ENCODE results near the gene CHD3.

CHD3 gene

DNA sequence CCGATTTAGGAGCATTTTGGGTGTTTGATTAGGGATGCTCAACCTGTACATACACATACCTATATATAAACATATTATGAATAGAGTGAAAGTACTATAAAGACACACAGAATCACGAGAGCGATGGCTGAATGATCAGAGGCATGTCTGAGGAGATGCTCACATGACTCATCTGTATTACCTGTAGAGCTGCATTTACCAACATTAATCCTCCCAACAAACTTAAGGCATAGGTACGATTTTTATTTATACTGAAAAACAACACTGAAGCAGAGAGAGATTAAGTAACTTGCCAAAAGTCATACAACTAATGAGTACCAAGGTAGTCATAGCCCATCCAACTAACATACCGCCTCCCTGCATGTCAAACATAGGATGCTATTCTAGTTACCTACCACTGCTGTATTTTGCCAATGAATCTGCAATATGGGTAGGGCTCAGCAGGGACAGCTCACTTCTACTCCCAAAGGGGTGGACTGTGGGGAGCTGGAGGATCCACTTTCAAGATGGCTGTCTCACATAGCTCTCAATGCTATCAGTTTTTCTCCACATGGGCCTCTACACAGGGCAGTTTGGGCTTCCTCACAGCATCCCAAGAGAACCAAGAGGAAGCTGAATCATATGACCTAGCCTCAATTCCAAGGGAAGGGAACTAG, 23.5 kb upstream of the CHD3 start:
- H3K4me3 ChIP-seq (ENCODE audit: low read depth, low read length): no peak overlapping the region

- H3K4me3 ChIP-seq (ENCODE audit: low read depth, low read length): no peak overlapping the region
These were observed 20.7 kb upstream of the CHD3 start for GRCh38 chr17:7867881-7868329.

DNA sequence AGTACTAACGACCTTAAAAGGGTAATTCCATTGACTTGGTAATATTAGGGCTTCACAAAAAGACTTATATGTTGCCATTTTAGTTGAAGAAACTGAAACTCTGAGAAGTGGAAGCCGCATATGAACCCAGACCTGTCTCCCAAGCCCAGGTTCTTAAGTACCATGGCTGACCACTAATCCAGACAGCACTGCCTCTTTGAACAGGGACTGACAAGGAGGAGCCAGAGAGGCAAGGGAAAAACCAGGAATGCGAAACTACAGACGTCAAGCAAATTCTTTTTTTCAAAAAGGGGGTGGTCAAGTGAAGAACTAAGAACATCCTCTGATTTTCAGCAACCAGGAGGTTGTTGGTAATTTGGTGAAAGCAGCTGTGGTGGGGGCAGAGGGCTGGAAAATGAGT, 15.5 kb upstream of the CHD3 start:
- no peak overlapping the region for H3K4me3 ChIP-seq (ENCODE audit: low read depth, low read length)

DNA sequence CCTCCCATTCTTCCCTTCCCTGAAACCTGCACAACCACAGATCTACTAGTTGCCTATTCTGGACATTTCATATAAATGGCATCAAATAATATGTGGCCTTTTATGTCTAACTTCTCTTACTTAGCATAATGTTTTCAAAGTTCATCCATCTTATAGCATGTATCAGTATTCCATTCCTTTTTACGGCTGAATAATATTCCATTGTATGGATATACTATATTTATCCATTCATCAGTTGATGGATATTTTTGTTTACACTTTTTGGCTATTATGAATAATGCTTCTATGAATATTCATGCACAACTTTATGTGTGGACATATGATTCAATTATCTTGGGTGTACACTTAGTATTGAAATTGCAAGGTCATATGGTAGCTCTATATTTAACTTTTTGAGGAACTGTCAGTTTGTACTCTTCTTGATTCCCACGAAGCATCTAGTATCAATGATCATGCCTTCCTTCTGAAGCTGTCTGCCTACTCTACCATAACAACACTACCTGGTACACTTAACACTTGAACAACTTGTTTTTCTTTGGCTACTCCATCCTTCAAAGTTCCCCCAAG, 12.7 kb upstream of the CHD3 start:
- no peak overlapping the region for H3K4me3 ChIP-seq (ENCODE audit: low read depth, low read length)

DNA sequence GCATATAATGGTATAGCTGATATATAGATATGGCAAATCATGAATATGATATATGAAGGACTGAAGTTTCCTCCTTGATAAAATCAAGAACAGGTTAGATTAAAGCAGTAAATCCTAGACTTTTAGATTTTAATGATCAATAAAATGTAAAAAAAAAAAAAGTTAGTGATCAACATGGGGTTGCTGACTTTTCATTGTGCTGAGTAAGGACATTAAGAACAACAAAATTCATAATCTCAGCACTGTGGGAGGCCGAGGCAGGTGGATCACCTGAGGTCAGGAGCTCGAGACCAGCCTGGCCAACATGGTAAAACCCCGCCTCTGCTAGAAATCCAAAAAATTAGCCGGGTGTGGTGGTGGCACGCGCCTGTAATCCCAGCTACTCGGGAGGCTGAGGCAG, 10.4 kb upstream of the CHD3 start:
- H3K4me3 ChIP-seq (ENCODE audit: low read depth, low read length): no peak overlapping the region

DNA sequence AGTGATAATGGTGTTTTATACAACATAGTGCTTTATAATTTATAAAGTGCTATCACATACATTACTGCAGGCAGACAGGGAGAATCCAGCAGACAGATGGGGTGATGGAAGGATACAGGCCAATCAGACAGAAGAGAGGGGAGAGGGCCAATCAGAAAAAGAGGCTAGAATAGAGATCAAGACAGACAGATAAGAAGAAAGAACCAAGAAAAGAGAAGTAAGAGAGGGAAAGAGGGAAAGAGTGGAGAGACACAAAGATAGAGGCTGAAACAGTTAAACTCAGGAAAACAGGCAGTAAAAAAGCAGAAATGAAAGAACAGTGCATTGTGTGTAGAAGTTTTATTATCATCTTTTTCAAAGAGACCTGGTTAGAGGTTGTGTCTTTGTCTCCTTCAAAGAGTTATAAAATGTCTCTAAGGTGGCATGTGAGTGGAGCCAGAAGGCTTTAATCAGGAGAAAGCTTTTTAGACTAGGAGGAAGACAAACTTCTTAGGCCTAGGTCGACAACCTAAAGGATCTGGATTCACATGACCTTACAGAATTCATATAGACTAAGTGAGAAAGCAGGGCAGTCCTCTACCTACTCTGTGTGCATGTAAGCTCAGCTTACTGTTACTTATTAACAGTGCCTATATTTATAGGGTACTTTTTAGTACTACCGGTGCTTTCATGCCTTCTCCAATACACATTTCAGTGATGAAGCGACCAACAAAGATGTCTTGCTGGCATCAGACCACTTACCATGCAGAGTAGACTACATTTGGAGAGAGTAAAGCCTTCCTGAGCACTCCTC, 8.3 kb upstream of the CHD3 start:
- H3K4me3 ChIP-seq (ENCODE audit: low read depth, low read length): no peak overlapping the region

- H3K4me3 ChIP-seq (ENCODE audit: low read depth, low read length): no peak overlapping the region
These were observed 7.1 kb upstream of the CHD3 start for GRCh38 chr17:7881276-7882054.

DNA sequence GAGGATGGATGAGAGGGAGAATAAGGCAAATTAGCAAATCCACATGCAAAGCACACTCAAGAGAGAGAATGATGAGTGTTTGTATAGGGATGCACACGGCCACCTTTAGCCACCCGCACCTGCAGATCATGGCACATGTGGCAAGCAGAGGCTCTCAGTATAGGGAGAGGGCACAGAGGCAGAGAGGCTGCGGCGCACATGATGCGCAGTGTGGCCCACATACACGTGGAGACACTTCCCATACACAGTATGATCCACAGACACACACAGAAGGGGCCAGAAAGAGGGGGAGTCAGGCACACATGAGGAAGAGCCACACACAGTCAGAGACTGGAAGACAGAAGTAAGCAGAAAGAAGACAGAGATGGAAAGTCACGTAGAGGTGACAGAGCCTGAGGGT, 6.5 kb upstream of the CHD3 start:
- no peak overlapping the region for H3K4me3 ChIP-seq (ENCODE audit: low read depth, low read length)

DNA sequence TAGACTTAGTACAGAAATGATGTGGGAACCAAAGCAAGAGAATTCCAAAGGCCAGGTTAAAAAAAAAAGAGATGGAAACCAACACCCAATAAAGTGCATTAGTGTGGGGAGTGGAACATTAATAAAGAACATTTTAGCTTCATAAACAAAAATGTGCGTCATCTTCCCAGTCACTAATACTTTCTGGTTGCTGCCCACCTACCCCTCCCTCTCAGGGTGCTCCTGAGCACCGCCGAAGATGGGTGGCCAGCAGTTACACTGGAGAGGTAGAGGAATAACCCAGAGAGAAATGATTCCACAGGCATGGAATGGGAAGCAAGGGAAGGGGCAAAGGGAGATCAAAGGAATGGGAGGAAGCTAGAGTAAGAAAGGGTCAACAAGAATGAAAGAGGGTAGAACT, 6.0 kb upstream of the CHD3 start:
- H3K4me3 ChIP-seq (ENCODE audit: low read depth, low read length): no peak overlapping the region

DNA sequence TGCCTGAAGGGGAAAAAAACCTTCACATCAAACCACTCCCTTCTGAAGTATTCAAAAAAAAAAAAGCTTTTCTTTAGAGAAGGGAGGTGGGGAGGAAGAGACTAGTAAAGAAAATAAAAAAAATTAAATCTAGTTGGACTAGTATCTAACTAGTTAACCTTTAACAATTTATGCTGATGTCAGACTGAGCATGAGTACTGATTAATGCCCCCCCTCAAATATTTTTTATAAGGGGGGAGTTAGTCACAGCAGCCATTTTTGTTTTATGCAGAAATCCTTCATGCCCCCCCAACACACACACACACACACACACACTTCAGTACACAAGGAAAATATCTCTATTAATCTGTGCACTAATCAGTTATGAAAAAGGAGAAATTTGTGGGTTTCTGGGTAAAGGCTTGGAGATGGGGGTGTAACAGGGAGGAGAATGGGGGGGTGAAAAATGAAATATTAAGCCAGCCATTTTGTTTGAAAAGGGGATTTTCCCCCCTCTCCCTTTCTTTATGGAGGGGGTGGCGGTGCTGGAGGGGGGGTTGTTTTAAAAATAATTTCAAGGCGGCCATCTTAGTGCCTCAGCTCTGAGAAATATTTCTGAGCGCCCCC, 4.7 kb upstream of the CHD3 start:
- H3K4me3 ChIP-seq (ENCODE audit: low read depth, low read length): no peak overlapping the region

DNA sequence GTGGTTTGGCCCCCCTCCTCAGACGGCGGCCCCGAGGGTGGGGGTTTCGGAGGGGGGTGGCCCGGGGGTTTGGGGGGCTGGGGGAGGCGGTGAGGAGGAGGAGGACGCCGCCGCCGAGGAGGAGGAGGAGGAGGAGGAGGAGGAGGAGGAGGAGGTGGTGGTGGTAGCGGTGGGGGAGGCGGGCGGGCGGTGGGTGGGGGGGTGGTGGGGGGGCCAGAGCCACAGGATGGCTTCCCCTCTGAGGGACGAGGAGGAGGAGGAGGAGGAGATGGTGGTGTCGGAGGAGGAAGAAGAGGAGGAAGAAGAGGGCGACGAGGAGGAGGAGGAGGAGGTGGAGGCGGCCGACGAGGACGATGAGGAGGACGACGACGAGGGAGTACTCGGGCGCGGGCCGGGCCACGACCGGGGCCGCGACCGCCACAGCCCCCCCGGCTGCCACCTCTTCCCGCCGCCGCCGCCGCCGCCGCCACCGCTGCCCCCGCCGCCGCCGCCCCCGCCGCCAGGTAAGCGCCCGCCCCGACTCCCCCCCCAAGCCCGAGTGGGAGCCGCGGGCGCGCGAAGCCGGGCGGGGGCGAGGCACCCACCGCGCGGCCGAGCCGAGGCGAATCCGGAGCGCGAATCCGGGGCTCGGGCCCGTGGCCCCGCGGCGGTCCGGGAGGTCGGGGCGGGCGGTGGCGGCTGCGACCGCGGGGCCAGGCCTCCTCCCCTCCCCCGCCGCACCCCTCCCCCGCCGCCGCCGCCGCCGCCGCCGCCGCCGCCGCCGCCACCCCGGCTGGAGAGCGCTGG, 3.8 kb upstream of the CHD3 start:
- peak overlapping the region; percentile 39 for H3K4me3 ChIP-seq (ENCODE audit: low read depth, low read length)

DNA sequence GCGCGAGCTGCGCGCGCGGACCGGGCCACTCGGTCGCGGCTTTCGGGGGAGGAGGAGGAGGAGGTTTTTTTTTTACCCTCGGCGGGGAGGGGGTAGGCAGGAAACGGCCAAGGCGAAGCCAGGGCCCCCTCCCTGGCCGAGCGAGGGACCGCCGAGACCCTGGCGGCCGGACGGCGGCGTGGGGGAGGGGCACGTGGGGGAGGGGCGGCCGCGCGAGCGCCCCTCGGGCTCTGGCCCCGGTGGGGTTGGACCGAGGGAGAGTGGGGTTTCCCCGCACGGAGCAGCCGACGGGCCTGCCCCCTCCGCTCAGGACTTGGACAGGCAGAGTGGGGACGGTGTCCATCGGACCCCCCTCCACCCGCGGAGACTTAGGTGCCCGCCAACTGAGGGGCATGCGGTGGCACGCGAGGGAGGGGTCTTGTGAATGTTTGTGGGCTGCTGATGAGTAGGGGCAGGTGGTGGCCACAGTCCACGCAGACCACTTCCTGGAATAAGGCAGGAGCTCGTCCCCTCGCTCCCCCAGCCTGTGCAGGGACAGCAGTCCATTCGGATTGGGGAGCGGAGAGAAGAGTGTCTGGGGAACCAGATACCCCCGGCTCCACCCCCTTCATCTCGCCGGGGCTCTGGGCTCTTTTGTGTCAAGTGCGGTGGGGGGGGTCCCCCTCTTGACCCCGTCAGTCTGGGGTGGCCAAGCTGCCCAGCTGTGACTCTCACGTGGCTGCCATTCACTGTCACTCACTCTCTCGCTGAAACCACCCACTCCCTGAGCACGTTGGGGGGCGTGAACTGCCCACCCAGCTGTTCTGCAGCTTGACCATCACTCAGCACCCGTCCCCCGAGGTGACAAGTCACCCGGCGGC, 3.0 kb upstream of the CHD3 start:
- H3K4me3 ChIP-seq (ENCODE audit: low read depth, low read length): peak overlapping the region; percentile 25

- peak overlapping the region; percentile 14 for H3K4me3 ChIP-seq (ENCODE audit: low read depth, low read length)
These were observed 2.2 kb upstream of the CHD3 start for GRCh38 chr17:7886227-7887037.

DNA sequence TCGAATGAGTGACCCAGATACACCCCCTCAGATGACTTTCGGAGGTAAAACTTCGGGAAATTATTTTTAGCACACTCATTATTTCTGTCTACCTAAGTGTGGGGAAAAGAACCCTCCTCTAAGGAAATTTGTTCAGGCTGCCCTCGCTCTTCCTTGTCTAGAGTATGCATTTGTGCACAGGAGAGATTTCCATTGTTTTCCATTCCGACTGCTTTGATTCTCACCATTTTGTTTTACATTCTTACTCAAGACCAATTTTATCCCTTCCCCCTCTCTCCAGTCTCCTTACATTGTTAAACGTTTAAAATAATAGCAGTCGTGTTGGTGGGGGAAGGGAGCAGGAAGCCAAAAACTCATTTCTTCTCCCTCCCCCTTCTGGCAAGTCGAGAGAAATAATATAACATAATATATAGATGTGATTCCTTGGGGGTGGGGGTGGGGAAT, 1.5 kb upstream of the CHD3 start:
- peak overlapping the region; percentile 8 for H3K4me3 ChIP-seq (ENCODE audit: low read depth, low read length)

- peak overlapping the region; percentile 31 for H3K4me3 ChIP-seq (ENCODE audit: low read depth, low read length)
These were observed 956 bp upstream of the CHD3 start for GRCh38 chr17:7887482-7888183.

DNA sequence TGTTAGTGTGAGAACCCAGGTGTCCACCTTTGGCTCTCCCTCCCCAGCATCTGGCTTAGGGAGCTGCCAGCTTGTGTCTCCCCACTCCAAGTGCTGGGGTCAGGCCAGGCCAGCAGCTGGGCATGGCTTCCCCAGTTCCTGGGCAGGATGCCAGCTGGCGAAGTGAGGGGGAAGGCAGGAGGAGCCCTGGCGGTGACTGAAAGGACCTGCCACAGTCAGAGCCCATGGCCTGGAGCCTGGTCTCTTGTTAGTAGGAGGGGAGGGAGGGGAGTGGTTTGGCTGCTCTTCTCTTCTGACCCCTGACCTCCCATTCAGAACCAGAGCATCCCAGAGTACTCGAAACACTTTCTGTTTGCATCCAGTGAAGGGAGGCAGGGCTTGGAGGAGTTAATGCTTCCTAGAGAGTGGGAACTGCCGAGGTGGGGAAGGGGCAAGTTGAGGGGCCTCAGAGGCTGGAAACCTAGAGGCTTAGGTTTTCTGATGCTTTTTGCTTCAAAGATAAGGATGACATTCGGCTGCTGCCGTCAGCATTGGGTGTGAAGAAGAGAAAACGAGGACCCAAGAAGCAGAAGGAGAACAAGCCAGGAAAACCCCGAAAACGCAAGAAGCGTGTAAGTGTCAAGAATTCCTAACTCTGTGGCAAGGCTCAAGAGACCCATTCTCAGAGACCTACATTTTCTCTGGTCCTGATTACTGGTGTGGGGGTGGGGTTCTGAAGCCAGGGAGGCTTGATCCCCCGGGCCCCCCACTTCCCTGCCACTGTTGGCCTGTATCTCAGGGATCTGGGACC, 772 bp downstream of the CHD3 start:
- no peak overlapping the region for H3K4me3 ChIP-seq (ENCODE audit: low read depth, low read length)
